ENCODE data around the gene ZNF845.
"Not testable (repeated sequence)": the region's sequence is repeated elsewhere in the genome, so short reads cannot be mapped to it uniquely, and the experiment has no call there.

DNA sequence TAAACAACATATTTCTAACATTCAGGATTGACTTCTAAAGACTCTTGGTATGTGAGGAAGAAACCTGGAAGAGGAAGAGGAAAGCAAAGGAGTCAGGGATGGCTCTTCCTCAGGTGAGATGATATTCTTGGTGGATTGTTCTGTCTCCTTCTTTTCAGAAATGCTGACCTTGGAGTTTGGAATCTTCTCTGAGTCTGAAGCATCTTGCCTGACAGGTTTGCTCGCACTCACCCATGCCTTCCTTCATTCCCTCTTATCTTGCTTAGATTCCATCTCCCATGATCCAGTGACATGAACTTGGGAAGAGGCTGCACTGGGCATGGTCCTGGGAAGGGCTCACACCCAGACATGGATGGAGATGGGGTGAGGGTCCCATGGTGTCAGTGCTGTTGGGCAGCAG, 64.4 kb downstream of the ZNF845 start:
- TF ChIP-seq, protein P1, sequence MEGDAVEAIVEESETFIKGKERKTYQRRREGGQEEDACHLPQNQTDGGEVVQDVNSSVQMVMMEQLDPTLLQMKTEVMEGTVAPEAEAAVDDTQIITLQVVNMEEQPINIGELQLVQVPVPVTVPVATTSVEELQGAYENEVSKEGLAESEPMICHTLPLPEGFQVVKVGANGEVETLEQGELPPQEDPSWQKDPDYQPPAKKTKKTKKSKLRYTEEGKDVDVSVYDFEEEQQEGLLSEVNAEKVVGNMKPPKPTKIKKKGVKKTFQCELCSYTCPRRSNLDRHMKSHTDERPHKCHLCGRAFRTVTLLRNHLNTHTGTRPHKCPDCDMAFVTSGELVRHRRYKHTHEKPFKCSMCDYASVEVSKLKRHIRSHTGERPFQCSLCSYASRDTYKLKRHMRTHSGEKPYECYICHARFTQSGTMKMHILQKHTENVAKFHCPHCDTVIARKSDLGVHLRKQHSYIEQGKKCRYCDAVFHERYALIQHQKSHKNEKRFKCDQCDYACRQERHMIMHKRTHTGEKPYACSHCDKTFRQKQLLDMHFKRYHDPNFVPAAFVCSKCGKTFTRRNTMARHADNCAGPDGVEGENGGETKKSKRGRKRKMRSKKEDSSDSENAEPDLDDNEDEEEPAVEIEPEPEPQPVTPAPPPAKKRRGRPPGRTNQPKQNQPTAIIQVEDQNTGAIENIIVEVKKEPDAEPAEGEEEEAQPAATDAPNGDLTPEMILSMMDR (IDR thresholded peaks at IDR 0.05; ENCODE audit: insufficient read depth, low read length, poor library complexity, severe bottlenecking), result not testable (repeated sequence)
- TF ChIP-seq EZH2phosphoT487 (conservative IDR thresholded peaks at IDR 0.05; ENCODE audit: low read length), result not testable (repeated sequence)
